OCI-M2 (cell line): ENCODE data around the gene LRFN3.
"Not testable (repeated sequence)": the region's sequence is repeated elsewhere in the genome, so short reads cannot be mapped to it uniquely, and the experiment has no call there.

Source experiments
- DNase-seq: peaks from one replicate; lab custom pipeline; 2025; ENCODE audit not compliant: unreplicated experiment; lab: John Stamatoyannopoulos, UW

LRFN3 gene

DNA sequence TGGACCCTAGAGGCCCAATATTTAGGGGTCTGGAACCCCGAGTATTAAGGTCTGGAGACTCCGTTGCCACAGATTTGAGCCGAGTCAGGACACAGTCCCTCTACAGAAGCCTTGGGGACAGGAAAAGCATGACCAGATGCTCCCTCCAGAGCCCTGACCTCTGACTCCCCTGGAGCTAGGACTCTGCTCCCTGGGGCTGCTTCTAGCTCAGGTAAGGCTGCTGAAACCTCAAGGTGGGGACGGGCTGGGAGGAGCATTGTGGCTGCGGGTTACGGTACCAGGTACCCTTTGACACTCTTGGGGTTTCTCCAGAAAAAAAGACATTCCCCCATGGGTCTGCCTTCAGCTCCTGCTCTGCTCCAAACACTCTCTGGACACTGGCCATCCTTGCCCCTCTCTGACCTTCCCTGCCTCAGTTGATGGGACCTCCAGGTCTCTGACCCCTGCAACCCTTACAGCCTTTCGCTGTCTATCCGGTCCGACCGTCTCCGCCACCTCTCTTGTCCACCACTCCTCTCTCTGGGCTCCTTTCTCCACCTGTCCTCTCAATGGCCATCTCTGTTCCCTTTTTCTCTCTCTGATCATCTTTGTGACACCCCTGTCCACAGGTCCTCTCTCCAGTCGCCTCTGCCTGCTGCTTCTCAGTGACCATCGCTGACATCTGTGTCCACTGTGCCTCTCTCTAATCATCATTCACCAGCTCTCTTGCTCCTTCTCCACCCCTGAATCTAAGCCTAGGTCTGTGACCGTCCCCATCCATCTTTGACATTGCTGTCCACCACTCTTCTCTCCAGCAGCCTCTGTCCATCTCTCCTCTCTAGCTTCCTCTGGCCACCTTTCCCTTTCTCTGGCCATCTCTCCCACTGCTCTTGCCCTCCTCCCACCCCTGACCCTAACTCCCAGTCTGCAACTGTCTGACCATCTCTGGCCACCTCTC is 1.4 kb downstream of the LRFN3 start:
- DNase-seq: no peak

DNA sequence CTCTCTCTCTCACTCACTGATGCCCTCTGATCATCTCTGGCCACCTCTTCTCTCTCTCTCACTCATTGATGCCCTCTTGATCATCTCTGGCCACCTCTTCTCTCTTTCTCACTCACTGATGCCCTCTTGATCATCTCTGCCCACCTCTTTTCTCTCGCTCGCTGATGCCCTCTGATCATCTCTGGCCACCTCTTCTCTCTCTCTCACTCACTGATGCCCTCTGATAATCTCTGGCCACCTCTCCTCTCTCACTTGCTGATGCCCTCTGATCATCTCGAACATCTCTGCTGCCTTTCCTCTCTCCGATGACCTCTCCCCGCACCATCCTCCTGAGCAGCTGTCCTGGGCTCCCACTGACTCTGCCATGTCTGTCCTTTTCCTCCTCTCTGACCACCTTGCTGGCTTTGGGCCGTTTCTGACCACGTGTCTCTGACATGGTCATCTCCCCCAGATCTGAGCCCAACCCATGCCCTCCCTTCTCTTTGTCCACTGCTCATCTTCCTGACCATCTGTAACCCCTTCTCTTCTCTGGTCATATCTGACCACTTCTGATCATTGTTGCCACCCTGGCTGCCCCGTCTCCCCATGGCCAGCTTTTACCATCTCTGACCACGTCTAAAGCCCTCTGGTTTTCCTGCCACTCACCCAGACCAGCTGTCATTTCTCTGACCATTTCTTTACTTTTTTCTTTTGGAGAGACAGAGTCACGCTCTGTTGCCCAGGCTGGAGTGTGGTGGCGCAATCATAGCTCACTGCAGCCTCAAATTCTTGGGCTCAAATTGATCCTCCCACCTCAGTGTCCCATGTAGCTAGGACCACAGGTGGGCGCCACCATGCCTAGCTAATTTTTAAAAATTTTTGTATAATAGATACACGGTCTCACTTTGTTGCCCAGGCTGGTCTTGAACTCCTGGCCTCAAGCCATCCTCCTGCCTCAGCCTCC is 2.4 kb downstream of the LRFN3 start:
- no peak for DNase-seq

DNA sequence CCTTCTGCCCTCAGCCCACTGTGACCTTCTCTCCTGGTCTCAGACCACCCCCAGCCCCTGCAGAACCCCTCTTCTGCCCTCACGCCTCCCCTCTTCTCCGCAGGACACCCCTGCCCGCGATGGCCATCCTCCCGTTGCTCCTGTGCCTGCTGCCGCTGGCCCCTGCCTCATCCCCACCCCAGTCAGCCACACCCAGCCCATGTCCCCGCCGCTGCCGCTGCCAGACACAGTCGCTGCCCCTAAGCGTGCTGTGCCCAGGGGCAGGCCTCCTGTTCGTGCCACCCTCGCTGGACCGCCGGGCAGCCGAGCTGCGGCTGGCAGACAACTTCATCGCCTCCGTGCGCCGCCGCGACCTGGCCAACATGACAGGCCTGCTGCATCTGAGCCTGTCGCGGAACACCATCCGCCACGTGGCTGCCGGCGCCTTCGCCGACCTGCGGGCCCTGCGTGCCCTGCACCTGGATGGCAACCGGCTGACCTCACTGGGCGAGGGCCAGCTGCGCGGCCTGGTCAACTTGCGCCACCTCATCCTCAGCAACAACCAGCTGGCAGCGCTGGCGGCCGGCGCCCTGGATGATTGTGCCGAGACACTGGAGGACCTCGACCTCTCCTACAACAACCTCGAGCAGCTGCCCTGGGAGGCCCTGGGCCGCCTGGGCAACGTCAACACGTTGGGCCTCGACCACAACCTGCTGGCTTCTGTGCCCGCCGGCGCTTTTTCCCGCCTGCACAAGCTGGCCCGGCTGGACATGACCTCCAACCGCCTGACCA is 3.3 kb downstream of the LRFN3 start:
- DNase-seq: no peak

DNA sequence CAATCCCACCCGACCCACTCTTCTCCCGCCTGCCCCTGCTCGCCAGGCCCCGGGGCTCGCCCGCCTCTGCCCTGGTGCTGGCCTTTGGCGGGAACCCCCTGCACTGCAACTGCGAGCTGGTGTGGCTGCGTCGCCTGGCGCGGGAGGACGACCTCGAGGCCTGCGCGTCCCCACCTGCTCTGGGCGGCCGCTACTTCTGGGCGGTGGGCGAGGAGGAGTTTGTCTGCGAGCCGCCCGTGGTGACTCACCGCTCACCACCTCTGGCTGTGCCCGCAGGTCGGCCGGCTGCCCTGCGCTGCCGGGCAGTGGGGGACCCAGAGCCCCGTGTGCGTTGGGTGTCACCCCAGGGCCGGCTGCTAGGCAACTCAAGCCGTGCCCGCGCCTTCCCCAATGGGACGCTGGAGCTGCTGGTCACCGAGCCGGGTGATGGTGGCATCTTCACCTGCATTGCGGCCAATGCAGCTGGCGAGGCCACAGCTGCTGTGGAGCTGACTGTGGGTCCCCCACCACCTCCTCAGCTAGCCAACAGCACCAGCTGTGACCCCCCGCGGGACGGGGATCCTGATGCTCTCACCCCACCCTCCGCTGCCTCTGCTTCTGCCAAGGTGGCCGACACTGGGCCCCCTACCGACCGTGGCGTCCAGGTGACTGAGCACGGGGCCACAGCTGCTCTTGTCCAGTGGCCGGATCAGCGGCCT is 4.1 kb downstream of the LRFN3 start:
- DNase-seq: no peak

DNA sequence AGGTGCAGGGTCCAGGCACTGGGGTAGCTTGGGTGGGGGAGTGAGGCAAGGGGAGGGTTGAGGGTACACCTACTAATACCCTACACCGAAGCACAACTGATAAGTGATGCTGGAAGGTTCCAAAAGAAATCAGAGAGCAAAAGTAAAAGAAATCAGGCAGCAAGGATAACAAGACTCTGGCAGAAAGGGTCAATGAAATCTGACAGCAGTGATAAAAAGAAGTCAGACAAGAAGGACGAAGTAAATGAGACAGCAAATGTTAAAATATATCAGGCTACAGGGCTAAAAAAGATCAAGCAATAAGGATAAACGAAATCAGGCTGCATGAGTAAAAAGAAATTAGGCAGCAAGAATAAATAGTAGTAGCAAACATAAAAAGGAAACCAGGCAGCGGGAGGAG is 4.7 kb downstream of the LRFN3 start:
- no peak for DNase-seq

DNA sequence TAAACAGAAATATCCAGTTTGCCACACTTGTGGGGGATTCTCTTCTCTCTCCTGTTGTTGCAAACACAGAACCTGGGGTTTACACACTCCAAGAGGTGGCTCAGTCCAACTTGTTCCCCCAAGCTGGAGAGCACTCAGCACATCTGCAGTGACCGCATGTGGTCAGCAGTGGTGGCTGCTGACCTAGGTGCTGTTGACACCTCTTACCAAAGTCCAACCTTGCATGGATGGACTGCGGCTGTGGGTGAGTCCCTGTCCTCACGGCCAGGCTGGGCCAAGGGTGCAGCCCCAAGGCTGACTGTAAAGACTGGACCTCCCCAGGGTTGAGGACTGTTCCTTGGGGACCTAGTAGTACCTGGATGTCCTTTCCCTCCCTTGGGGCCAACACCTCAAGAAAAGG is 6.1 kb downstream of the LRFN3 start:
- no peak for DNase-seq

DNA sequence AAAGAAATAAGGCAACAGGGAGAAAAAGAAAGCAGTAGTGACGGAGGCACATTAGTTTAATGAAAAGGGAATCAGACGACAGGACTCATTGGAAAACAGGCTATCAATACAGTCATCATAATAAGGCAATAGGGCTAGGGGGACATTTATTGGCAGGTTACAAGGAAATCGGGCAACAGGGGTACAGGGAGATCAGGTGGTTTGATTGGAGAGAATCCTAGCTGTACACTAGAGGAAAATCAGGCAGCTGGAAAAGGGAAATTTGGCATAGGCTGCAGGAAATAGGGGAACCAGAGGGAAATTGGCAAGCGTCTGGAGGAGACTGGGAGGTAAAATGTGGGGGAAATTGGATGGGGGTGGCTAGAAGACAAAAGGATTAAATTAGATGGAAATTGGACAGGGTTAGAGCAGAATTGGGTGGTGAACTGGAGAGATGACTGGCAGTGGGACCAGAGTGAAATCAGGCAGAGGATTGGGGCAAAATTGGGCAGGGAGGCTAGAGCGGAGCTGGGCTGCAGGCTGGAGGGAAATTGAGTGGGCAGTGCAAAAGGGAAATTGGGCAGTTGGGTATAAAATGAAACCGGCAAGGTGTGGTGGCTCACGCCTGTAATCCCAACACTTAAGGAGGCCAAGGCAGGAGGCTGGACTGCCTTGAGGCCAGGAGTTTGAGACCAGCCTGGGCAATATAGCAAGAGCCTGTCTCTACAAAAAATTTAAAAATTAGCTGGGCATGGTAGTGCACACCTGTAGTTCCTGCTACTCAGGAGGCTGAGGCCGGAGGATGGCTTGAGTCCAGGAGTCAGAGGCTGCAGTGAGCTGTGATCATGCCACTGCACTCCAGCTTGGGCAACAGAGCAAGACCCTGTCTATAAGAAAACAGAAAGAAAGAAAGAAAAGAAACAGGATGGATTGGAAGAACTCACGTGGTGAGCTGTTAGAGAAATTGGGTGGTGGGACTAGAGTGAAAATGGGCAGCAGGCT is 7.4 kb downstream of the LRFN3 start:
- no peak for DNase-seq

DNA sequence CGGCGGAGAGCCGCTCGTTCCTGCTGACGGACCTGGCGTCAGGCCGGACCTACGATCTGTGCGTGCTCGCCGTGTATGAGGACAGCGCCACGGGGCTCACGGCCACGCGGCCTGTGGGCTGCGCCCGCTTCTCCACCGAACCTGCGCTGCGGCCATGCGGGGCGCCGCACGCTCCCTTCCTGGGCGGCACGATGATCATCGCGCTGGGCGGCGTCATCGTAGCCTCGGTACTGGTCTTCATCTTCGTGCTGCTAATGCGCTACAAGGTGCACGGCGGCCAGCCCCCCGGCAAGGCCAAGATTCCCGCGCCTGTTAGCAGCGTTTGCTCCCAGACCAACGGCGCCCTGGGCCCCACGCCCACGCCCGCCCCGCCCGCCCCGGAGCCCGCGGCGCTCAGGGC is 8.4 kb downstream of the LRFN3 start:
- no peak for DNase-seq

DNA sequence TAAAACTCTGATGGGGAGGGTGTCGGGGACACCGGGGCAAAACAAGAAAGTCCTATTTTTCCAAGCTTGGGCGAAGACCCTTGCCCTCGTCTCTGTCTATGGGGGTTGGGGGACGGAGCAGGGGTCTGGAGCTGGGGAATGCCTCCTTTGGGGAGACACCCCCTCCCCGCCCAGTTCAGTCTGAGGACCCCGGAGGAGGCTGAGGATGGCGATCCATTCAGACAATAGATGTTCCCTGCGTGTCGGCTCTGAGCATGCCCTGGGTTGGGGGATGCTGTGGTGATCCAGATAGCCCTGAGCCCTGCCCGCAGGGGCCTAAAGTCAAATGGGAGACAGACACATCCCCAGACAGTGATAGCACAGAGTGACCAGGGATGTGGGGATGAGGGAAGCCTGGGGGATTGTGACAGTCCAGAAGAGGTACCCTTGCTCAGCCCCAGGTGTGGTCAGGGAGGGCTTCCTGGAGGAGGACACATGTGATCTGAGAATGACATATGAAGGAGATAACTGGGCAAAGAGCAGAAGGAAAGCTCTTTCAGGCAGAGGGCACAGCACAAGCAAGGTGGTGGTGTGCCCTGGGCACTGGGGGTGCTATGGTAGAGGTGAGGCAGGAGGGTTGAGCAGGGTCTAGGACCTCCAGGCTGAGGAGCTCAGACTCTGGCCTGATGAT is 9.1 kb downstream of the LRFN3 start:
- DNase-seq: no peak

DNA sequence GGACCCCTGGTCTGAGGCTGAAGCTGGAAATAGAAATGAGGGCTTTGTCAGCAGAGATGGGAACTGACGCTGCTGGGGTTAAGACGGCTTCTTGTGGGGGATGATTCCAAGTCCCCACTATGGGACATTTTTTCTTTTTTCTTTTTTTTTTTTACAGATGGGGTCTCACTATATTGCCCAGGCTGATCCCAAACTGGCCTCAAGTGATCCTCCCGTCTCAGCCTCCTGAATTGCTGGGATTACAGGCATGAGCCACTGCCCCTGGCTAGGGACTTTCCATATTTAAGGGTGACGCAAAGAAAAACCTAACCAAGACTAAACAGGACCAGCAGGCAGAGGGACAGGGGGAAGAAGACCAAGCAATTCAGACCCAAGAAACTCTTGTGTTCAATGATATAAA is 10.0 kb downstream of the LRFN3 start:
- DNase-seq: no peak

DNA sequence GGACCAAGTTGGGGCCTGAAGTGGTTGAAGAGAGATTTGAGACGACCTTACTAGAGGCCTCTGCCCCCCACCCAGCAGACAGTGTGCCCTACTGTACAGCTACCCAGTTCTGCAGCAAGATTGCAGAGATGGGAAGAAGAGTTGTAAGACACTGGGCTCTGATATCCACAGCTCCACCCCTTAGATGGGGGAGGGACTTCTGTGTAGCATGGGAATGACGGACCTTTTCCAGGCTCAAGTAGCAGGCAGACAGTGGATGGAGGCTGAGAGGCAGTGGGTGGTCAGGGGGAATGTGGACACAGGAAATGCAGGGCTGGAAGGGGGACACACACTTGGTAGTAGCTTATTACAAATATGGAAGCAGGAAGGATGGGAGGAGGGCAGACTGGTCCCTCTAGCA is 13.0 kb downstream of the LRFN3 start:
- DNase-seq: no peak

DNA sequence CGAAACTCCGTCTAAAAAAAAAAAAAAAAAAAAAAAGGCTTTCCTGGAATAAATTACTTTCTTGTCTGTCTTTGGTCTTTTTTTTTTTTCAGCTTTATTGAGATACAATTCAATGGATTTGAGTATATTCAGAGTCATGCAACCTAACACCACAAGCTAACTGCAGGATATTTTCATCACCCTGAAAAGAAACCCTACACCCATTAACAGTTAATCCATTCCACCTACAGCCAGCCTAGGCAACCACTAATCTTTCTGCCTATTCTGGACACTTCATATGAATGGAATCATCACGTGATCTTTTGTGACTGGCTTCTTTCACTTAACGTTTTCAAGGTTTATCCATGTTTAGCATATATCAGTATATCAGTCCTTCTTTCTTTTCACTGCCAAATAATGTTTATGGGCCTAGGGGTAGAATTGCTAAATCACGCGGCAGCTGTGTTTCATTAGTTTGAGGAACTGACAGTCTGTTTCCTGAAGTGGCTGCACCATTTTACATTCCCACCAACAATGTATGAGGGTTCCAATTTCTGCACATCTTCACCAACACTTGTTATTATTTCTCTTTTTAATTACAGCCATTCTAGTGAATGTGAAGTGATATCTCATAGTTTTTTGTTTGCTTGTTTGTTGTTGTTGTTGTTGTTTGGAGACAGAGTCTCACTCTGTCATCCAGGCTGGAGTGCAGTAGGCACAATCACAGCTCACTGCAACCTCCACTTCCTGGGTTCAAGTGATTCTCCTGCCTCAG is 19.9 kb downstream of the LRFN3 start:
- DNase-seq: no peak

DNA sequence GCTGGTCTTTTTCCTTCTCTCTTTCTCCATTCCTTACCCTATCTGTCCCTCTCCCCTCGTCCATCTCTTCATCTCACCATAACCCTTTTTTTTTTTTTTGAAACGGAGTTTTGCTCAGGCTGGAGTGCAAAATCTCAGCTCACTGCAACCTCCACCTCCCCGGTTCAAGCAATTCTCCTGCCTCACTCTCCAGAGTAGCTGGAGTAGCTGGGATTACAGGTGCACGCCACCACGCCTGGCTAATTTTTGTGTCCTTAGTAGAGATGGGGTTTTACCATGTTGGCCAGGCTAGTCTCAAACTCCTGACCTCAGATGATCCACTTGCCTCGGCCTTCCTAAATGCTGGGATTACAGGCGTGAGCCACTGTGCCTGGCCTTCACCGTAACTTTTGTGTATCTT is 21.2 kb downstream of the LRFN3 start:
- not testable (repeated sequence) for DNase-seq

DNA sequence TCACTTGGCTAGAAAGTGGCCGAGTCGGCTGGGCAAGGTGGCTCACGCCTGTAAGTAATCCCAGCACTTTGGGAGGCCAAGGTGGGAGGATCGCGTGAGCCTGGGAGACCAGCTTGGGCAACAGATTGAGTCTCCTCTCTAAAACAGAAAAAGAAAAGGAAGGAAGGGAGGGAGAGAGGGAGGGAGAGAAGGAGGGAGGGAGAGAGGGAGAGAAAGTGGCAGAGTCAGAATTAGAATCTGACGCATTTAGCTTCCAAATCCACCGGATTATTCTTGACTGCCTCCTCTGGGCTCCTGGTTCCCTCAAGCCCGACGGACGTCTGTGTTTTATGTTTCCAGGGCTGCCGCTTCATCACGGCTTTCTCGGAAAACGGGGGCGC is 22.5 kb downstream of the LRFN3 start:
- DNase-seq: no peak

DNA sequence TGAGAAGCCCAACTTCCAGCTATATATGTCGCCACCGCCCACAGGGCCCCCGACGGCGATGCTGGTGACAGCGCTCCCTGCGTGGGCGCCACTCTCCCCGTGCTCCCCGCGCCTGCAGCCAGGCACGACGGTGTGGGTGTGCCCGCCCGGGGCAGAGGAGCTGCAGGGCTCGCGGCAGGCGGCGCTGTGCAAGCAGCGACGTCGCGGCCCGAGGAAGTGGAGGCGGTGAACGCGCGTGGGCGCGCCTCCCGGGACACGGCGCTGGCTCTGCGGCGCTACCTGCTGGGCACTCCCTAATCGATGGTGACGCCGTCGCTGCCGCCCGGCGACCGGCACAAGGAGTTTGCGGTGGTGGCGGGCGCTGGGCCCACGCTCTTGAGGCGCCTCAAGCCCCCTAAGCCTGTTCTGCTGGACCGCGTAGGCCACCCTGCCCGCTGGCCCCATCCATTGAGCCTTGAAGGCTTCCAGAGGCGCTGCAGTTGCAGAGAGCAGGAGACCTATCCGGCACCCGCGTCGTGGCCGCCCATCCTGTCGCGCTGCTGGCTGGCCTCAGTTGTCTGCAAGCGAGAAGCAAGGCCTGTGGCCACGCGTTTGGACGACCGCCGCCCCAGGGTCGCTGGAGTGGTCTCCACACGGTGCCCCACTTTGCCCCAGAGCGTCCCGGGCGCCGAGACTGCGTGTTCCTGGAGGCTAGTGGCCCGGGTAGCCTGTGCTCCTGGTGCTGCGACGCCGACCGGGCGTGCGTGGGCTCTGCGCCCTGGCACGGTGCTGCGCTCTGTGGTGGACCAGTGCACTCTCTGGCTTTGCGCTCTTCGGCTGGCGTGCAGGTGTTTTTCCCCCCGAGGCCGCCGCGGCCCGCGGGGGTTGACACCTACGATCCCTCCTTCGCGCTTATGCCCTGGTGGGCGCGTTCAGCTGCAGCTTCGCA is 23.1 kb downstream of the LRFN3 start:
- DNase-seq: no peak

DNA sequence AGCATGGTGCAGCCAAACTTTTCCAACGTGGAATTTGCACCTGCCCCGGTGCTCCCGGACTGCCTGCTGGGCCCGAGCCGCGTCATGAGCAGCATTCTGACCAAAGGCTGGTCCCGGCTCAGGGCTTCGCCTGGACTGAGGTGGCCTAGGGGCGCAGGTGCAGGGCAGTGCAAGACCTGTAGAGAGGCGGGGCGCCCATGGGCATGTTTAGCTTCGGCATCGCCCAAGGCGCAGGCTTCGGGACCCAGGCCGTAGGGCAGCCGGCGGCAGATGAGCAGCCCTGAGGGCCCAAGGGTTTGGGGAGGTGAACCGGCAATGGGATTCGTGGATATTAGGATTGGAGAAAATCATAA is 23.8 kb downstream of the LRFN3 start:
- DNase-seq: no peak

DNA sequence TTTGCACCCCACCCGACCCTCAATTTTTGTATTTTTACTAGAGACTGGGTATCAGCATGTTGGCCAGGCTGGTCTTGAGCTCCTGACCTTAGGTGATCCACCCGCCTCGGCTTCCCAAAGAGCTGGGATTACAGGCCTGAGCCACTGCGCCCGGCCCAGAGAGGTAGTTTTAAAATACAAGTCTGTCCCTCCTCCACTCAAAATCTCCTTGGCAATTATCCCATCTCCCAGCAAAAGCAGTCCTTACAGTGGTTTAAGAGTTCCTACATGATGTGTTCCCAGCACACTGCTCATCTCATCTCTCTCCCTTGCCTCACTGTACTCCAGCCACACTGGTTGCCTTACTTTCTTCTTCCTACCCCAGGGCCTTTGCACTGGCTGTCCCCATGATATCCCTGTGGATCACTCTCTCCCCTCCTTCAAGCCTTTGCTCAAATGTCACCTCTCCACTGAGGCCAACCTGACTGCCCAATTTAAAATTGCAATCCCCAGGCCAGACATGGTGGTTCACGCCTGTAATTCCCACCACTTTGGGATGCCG is 24.3 kb downstream of the LRFN3 start:
- DNase-seq: no peak
